ENCODE results near the gene CYP2U1.

CYP2U1 gene

GRCh38 chr4:107894138-107894603 is 37.2 kb upstream of the CYP2U1 start:
- no peak for TF ChIP-seq EZH2 (IDR thresholded peaks at IDR 0.05; ENCODE audit: borderline replicate concordance, low read length)
- TF ChIP-seq, protein P1, sequence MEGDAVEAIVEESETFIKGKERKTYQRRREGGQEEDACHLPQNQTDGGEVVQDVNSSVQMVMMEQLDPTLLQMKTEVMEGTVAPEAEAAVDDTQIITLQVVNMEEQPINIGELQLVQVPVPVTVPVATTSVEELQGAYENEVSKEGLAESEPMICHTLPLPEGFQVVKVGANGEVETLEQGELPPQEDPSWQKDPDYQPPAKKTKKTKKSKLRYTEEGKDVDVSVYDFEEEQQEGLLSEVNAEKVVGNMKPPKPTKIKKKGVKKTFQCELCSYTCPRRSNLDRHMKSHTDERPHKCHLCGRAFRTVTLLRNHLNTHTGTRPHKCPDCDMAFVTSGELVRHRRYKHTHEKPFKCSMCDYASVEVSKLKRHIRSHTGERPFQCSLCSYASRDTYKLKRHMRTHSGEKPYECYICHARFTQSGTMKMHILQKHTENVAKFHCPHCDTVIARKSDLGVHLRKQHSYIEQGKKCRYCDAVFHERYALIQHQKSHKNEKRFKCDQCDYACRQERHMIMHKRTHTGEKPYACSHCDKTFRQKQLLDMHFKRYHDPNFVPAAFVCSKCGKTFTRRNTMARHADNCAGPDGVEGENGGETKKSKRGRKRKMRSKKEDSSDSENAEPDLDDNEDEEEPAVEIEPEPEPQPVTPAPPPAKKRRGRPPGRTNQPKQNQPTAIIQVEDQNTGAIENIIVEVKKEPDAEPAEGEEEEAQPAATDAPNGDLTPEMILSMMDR (IDR thresholded peaks at IDR 0.05; ENCODE audit: low read length): no peak
- Histone ChIP-seq H3F3A (ENCODE audit: insufficient read depth, low read length) (no peaks in the 10 kb centered on the region), H3K27ac (ENCODE audit: low read depth, low read length, poor library complexity, severe bottlenecking) (no peak overlapping the region), H3K9me2 (ENCODE audit: low read depth, low read length) (no peaks in the 10 kb centered on the region), H3K4me2 (ENCODE audit: low read length) (no peak overlapping the region), H4K20me1 (ENCODE audit: insufficient read depth, low read length) (no peaks in the 10 kb centered on the region), H3K9me3 (ENCODE audit: low read length) (no peaks in the 10 kb centered on the region), H3K9ac (ENCODE audit: low read length) (no peak overlapping the region), H3K4me3 (ENCODE audit: low read depth, low read length, poor library complexity, severe bottlenecking) (no peak overlapping the region), H3K27me3 (ENCODE audit: insufficient read depth, low read length) (no peaks in the 10 kb centered on the region), H2AFZ (ENCODE audit: low read length) (no peak overlapping the region), H3K79me2 (ENCODE audit: insufficient read depth, low read length) (no peaks in the 10 kb centered on the region), H3K36me3 (ENCODE audit: insufficient read depth, low read length) (no peaks in the 10 kb centered on the region), H3K4me1 (ENCODE audit: insufficient read depth, low read length, severe bottlenecking) (no peaks in the 10 kb centered on the region)

DNA sequence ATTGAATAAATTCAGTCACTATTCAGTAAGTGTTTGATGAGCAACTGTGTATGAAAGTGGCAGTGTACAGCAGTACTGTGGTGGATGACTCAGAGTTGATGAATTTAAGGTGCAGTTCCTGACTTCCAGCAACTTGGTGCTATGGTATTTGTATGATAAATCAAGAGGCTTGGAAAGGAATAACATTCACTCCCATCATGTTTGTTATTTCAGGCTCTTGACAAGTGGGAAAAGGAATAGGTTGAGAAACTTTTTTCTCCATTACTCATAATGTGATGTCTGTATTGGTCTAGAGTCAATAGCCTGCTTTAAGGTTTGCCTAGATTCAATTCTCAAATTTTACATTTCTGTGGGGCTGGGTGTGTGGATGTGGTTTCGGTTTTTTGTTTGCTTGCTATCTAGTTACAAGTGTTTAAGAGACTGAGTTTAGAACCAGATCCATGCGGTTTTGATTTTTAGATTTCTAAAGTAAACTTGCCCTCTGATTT is 35.1 kb upstream of the CYP2U1 start:
- Histone ChIP-seq H3K9me2 (ENCODE audit: low read depth, low read length) (no peaks in the 10 kb centered on the region), H3K9me3 (ENCODE audit: low read length) (no peaks in the 10 kb centered on the region), H4K20me1 (ENCODE audit: insufficient read depth, low read length) (no peaks in the 10 kb centered on the region), H3K4me2 (ENCODE audit: low read length) (no peak overlapping the region), H2AFZ (ENCODE audit: low read length) (no peak overlapping the region), H3K4me1 (ENCODE audit: insufficient read depth, low read length, severe bottlenecking) (no peaks in the 10 kb centered on the region), H3K9ac (ENCODE audit: low read length) (no peak overlapping the region), H3F3A (ENCODE audit: insufficient read depth, low read length) (no peaks in the 10 kb centered on the region), H3K27me3 (ENCODE audit: insufficient read depth, low read length) (no peaks in the 10 kb centered on the region), H3K36me3 (ENCODE audit: insufficient read depth, low read length) (no peaks in the 10 kb centered on the region), H3K79me2 (ENCODE audit: insufficient read depth, low read length) (no peaks in the 10 kb centered on the region), H3K4me3 (ENCODE audit: low read depth, low read length, poor library complexity, severe bottlenecking) (no peak overlapping the region), H3K27ac (ENCODE audit: low read depth, low read length, poor library complexity, severe bottlenecking) (no peak overlapping the region)
- TF ChIP-seq, protein P1 (IDR thresholded peaks at IDR 0.05; ENCODE audit: low read length): no peak
- TF ChIP-seq EZH2 (IDR thresholded peaks at IDR 0.05; ENCODE audit: borderline replicate concordance, low read length): no peak

GRCh38 chr4:107896646-107897045 is 34.7 kb upstream of the CYP2U1 start:
- TF ChIP-seq, protein P1 (IDR thresholded peaks at IDR 0.05; ENCODE audit: low read length): no peak
- H3K4me1 ChIP-seq (ENCODE audit: insufficient read depth, low read length, severe bottlenecking): no peaks in the 10 kb centered on the region
- H4K20me1 ChIP-seq (ENCODE audit: insufficient read depth, low read length): no peaks in the 10 kb centered on the region
- H3K4me2 ChIP-seq (ENCODE audit: low read length): no peak overlapping the region
- no peaks in the 10 kb centered on the region for H3K9me2 ChIP-seq (ENCODE audit: low read depth, low read length)
- no peak overlapping the region for H2AFZ ChIP-seq (ENCODE audit: low read length)
- H3K9ac ChIP-seq (ENCODE audit: low read length): no peak overlapping the region
- H3K79me2 ChIP-seq (ENCODE audit: insufficient read depth, low read length): no peaks in the 10 kb centered on the region
- no peaks in the 10 kb centered on the region for H3F3A ChIP-seq (ENCODE audit: insufficient read depth, low read length)
- no peak overlapping the region for H3K4me3 ChIP-seq (ENCODE audit: low read depth, low read length, poor library complexity, severe bottlenecking)
- no peaks in the 10 kb centered on the region for H3K36me3 ChIP-seq (ENCODE audit: insufficient read depth, low read length)
- no peaks in the 10 kb centered on the region for H3K27me3 ChIP-seq (ENCODE audit: insufficient read depth, low read length)
- H3K27ac ChIP-seq (ENCODE audit: low read depth, low read length, poor library complexity, severe bottlenecking): no peak overlapping the region
- no peaks in the 10 kb centered on the region for H3K9me3 ChIP-seq (ENCODE audit: low read length)
